ENCODE data around the gene ADCYAP1. TPM values are rescaled to one million over a fixed set of nuclear protein-coding genes. Genes with fewer than 3 reads are reported as not detected.

The ADCYAP1 gene
- total RNA-seq, 4 donors from 2014 or later: 0.41 to 0.64 TPM; not detected in 2

DNA sequence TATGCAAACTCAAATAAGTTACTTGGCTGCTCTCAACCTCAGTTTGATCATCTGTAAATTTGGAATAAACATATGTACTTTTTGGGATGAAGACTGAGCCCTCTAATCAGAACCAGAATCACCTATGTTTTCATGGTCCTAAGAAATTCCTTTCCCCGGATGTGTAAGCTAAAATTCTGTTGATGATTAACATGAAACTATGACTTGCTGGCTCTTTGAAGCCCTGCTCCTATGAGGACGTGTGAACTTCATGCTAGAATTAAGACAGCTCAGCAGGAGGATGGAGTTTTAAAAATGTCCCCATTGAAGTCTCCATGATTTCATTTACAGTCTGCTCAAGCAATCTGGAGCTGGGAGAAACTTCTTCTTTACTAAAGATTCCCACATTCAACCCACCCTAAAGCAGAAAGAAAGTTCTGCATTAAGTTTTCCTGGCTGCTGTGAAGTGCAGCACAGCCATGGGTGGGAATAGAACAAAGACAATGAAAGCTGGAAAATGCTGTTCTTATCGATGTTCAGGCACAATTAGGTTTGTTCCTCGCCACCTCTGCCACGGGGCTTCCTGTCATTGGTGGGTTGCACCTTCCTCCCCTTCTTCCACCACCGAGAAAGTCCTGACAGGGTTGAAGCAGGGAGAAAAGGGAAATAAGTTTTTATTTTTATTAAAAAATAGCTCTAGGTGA, 50.9 kb downstream of the ADCYAP1 start:
- DNase-seq: no peak

DNA sequence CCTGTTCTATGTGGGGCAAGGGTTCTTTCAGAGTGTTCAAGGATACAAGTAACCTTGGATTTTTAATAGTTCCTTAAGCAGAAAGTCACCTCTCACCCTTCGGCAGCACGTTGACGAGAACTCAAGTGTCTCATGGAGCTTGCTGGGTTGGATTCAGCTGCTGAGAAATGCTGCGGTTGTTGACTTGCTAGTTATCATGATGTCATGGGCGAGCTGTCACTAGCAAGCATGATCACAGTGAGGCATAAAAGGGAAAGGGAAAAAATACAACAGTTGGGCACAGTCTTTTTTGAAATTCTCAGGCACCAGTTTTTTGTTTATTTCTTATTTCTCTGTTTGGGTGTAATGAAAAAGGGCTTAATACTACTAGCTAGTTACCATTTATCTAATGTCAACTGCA, 53.2 kb downstream of the ADCYAP1 start:
- H3K9me3 ChIP-seq: no peaks in the 10 kb centered on the region
- H3K27ac ChIP-seq: no peak overlapping the region
- no peak for DNase-seq
- H3K4me1 ChIP-seq: peaks cover 0 to 4% (median 0%) of the 10 kb centered on the region in 4 donors
- no peak overlapping the region for H3K4me3 ChIP-seq
- no peaks in the 10 kb centered on the region for H3K36me3 ChIP-seq
- H3K27me3 ChIP-seq: peaks cover 21% of the 10 kb centered on the region
- in situ Hi-C loops (cut with MboI; ENCODE audit: low pct_ligation_motif_present in 1 of 4, low pct_unique_long_range_greater_than_20kb in 1 of 4, low sequenced_read_pairs in 3 of 4): no loop called here
- TF ChIP-seq, protein P1, sequence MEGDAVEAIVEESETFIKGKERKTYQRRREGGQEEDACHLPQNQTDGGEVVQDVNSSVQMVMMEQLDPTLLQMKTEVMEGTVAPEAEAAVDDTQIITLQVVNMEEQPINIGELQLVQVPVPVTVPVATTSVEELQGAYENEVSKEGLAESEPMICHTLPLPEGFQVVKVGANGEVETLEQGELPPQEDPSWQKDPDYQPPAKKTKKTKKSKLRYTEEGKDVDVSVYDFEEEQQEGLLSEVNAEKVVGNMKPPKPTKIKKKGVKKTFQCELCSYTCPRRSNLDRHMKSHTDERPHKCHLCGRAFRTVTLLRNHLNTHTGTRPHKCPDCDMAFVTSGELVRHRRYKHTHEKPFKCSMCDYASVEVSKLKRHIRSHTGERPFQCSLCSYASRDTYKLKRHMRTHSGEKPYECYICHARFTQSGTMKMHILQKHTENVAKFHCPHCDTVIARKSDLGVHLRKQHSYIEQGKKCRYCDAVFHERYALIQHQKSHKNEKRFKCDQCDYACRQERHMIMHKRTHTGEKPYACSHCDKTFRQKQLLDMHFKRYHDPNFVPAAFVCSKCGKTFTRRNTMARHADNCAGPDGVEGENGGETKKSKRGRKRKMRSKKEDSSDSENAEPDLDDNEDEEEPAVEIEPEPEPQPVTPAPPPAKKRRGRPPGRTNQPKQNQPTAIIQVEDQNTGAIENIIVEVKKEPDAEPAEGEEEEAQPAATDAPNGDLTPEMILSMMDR (IDR thresholded peaks at IDR 0.05): no peak
- TF ChIP-seq EP300 (IDR thresholded peaks at IDR 0.05; ENCODE audit: low read depth) (no peak), POLR2AphosphoS5 (IDR thresholded peaks at IDR 0.05) (no peak)
- WGBS, 2 donors (ENCODE audit: low coverage in 1 of 2): 60 to 72% methylated on average over 1 to 5 of the region's 5 CpGs
- intact Hi-C loops (cut with DNase I; ENCODE audit: low total_unique reads): no loop called here

More for the DNA sequence above, 50.9 kb downstream of the ADCYAP1 start:
- Histone ChIP-seq H3K4me1 (no peaks in the 10 kb centered on the region), H3K36me3 (no peaks in the 10 kb centered on the region), H3K9me3 (no peaks in the 10 kb centered on the region), H3K27ac (no peak overlapping the region), H3K27me3 (peaks cover 10% of the 10 kb centered on the region), H3K4me3 (no peak overlapping the region)
- WGBS, 2 donors (ENCODE audit: low coverage in 1 of 2): 42 to 72% methylated on average over 3 to 6 of the region's 6 CpGs
- in situ Hi-C loops (cut with MboI; ENCODE audit: low pct_ligation_motif_present in 1 of 4, low pct_unique_long_range_greater_than_20kb in 1 of 4, low sequenced_read_pairs in 3 of 4) (no loop called here), intact Hi-C loops (cut with DNase I; ENCODE audit: low total_unique reads) (no loop called here)
- TF ChIP-seq POLR2A (IDR thresholded peaks at IDR 0.05): no peak
- TF ChIP-seq POLR2AphosphoS5 (IDR thresholded peaks at IDR 0.05): no peak
- TF ChIP-seq, protein P1 (IDR thresholded peaks at IDR 0.05): no peak
- no peak for TF ChIP-seq EP300 (IDR thresholded peaks at IDR 0.05; ENCODE audit: low read depth)

DNA sequence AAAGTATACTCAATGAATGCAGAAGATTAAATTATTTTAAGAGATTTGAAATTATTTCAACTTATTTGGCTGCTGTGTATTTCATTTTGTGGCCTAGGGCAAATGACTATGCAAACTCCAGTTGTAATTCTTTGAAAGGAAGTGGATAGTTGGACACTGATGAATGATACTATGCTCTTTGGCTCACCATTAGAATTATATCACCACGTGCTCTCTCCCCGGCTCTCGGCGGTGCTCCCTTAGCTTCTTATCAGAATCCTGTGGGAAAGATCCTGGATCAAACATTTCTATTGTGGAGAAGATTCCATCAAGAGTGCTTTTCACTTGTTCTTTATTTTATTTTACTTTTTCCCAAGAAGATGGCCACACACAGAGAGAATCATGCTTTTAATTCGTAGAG, 55.2 kb downstream of the ADCYAP1 start:
- no peak overlapping the region for H3K4me3 ChIP-seq
- no peak overlapping the region for H3K27ac ChIP-seq
- in situ Hi-C loops (cut with MboI; ENCODE audit: low pct_ligation_motif_present in 1 of 4, low pct_unique_long_range_greater_than_20kb in 1 of 4, low sequenced_read_pairs in 3 of 4) (loop anchor here in 3 of 4 donors (5.0 to 10.0 kb wide), 2 partner anchors 95 to 98 kb away; no protein-coding TSS in a partner anchor), intact Hi-C loops (cut with DNase I; ENCODE audit: low total_unique reads) (no loop called here)
- no peaks in the 10 kb centered on the region for H3K36me3 ChIP-seq
- DNase-seq: no peak
- 54 to 55% methylated on average over 5 of the region's 5 CpGs for WGBS, 2 donors (ENCODE audit: low coverage in 1 of 2)
- H3K4me1 ChIP-seq: peaks cover 0 to 4% (median 0%) of the 10 kb centered on the region in 4 donors
- H3K27me3 ChIP-seq: peaks cover 23% of the 10 kb centered on the region
- H3K9me3 ChIP-seq: no peaks in the 10 kb centered on the region
- no peak for TF ChIP-seq POLR2A (IDR thresholded peaks at IDR 0.05)
- TF ChIP-seq, protein P1 (IDR thresholded peaks at IDR 0.05): no peak

Other genes starting within 250 kb of the ADCYAP1 start
- gene TYMS, start 247.2 kb upstream of the ADCYAP1 start, total RNA-seq: 1 to 10 TPM; 3.2 to 5.9 (median 4.7) TPM
- 10 to 100 TPM; 44.5 to 97.3 (median 74.2) TPM for gene ENOSF1, start 192.2 kb upstream of the ADCYAP1 start, total RNA-seq
- gene YES1, start 92.6 kb upstream of the ADCYAP1 start, total RNA-seq: 100 to 1,000 TPM in 2 of 4 donors, 10 to 100 TPM in 2; 49.4 to 128 (median 96.0) TPM